Karpas-422 (cell line): ENCODE data around the gene PPM1M. TPM values are rescaled to one million over a fixed set of nuclear protein-coding genes. Genes with fewer than 3 reads are reported as not detected.

Experiments used
- DNase-seq: peaks from one replicate; pipeline ENCODE4 v3.0.0-alpha.2; 2015
- H2AFZ ChIP-seq: fragments of 200-600 bp; sonication (generic); 2 replicates; pipeline ENCODE4 v1.6.1; 2014; ENCODE audit warnings: antibody characterized with exemption, low read length, mixed read lengths
- H3K27ac ChIP-seq: fragments of 200-600 bp; sonication (generic); 2 replicates; pipeline ENCODE4 v1.5.1; 2014; ENCODE audit warnings: mild to moderate bottlenecking, low read length, moderate library complexity
- H3K27me3 ChIP-seq: fragments of 200-600 bp; sonication (generic); 2 replicates; pipeline ENCODE4 v1.6.1; 2014; ENCODE audit warnings: low read length, mixed read lengths
- H3K36me3 ChIP-seq: fragments of 200-600 bp; sonication (generic); 2 replicates; pipeline ENCODE4 v1.6.1; 2014; ENCODE audit warnings: low read length, mixed read lengths; ENCODE audit not compliant: insufficient read depth
- H3K4me1 ChIP-seq: fragments of 200-600 bp; sonication (generic); 2 replicates; pipeline ENCODE4 v1.6.1; 2014; ENCODE audit warnings: mild to moderate bottlenecking, low read length, mixed read lengths
- H3K4me2 ChIP-seq: fragments of 200-600 bp; sonication (generic); 2 replicates; pipeline ENCODE4 v1.6.1; 2014; ENCODE audit warnings: low read length, low read depth, mild to moderate bottlenecking; ENCODE audit not compliant: poor library complexity, severe bottlenecking
- H3K4me3 ChIP-seq: fragments of 200-600 bp; sonication (generic); 2 replicates; pipeline ENCODE4 v1.5.1; 2014; ENCODE audit warnings: mild to moderate bottlenecking, antibody characterized with exemption, low read length, mixed read lengths
- H3K79me2 ChIP-seq: fragments of 200-600 bp; sonication (generic); 2 replicates; pipeline ENCODE4 v1.6.1; 2014; ENCODE audit warnings: mild to moderate bottlenecking, low read length, mixed read lengths
- H3K9ac ChIP-seq: fragments of 200-600 bp; sonication (generic); 2 replicates; pipeline ENCODE4 v1.6.0; 2014; ENCODE audit warnings: low read length
- H3K9me2 ChIP-seq: fragments of 200-600 bp; sonication (generic), shearing (Covaris generic); replicated peaks from 2 replicates; pipeline ENCODE4 v1.6.0; 2014; ENCODE audit warnings: mild to moderate bottlenecking, low read length, moderate library complexity; ENCODE audit not compliant: insufficient read depth
- H3K9me3 ChIP-seq: fragments of 300-700, 200-600 bp; sonication (generic); 2 replicates; pipeline ENCODE4 v1.6.1; 2014; ENCODE audit warnings: low read length, mixed read lengths
- H4K20me1 ChIP-seq: fragments of 200-600 bp; sonication (generic); 2 replicates; pipeline ENCODE4 v1.6.1; 2014; ENCODE audit warnings: mild to moderate bottlenecking, antibody characterized with exemption, low read length, low read depth; ENCODE audit not compliant: insufficient read depth
- total RNA-seq: library from RNA; depleted of rRNA; stranded (reverse); fragments of >200 nt; shearing (Covaris generic); gene quantifications from 2 replicates; pipeline ENCODE4 v1.2.3, GENCODE V29; 2014; ENCODE audit warnings: low replicate concordance

The PPM1M gene
- total RNA-seq, 1 experiment from 2014 or later: 35.4 TPM

DNA sequence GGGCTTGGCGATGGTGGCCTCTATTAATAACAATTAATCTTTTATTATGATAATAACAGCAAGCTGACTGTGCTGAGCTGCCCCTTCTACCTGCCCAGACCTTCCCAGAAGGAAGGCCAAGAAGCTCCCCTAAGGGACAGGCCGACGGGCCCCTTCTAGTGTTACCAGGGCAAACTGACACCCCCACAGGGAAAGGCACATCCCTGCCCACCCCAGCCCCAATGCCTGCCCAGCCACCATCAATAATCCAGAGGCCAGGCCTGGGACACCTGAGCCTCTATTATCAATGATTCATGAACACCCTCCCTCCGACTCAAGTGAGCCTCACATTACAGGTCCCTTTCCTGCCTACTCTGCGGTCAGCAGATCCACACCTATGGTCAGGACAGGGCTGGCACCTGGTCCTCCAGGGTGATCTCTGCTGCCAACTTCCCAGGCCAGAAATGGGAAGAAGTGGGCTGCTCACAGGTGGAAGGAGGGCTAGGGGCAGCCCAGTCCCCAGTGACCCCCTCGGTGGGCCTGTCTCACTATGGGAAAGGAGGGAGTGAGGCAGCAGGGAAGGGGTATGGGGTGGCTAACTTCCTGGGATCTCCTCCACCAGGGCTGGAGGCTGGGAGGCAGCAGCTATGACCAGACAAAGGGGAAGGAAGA lies 8.4 kb upstream of the PPM1M start:
- Histone ChIP-seq H3K4me2 (peak overlapping the region; percentile 70), H3K27me3 (no peaks in the 10 kb centered on the region), H3K4me3 (peak overlapping the region; percentile 78; the same call in 1 of the 2 replicates), H3K27ac (peak overlapping the region; percentile 68), H4K20me1 (0 out of 2 replicates have a peak, but pooled peaks cover 6% of the 10 kb centered on the region), H3K4me1 (peaks cover 43% of the 10 kb centered on the region), H3K9me2 (no peaks in the 10 kb centered on the region), H2AFZ (no peak overlapping the region), H3K9me3 (no peaks in the 10 kb centered on the region), H3K79me2 (peaks cover 32% of the 10 kb centered on the region), H3K36me3 (no peaks in the 10 kb centered on the region), H3K9ac (peak overlapping the region; percentile 99)
- DNase-seq: no peak

DNA sequence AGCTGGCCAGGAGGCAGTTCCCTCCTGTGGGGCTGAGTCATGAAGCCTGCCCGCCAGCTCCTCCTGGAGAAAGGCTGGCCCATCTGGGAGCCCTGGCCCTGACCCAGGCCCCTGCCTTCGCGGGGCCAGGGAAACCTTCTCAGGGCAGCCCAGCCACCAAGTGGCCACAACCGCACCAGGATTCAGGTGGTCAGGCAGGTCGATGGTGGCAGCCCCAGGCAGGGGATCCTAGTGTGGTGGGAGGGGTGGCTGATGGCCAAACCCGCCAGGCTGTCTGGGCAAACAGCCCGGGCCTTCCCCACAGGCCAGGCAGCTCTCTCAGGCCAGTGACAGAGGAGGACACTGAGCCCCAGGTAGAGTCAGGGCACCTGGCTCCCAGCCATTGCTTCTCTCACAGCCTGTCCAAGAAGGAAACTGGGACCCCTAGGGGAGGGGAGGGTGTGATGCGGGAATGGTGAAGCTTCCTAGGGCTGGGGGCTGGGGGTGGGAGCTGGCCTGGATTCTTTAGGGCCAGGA lies 7.8 kb upstream of the PPM1M start:
- H3K36me3 ChIP-seq: no peaks in the 10 kb centered on the region
- peak overlapping the region; percentile 70 for H3K4me2 ChIP-seq
- peaks cover 32% of the 10 kb centered on the region for H3K79me2 ChIP-seq
- H4K20me1 ChIP-seq: 0 out of 2 replicates have a peak, but pooled peaks cover 3% of the 10 kb centered on the region
- no peaks in the 10 kb centered on the region for H3K9me3 ChIP-seq
- peak overlapping the region; percentile 68 for H3K27ac ChIP-seq
- peaks cover 38% of the 10 kb centered on the region for H3K4me1 ChIP-seq
- no peak overlapping the region for H2AFZ ChIP-seq
- peak overlapping the region; percentile 78 for H3K4me3 ChIP-seq
- peak overlapping the region; percentile 99 for H3K9ac ChIP-seq
- no peaks in the 10 kb centered on the region for H3K9me2 ChIP-seq
- no peaks in the 10 kb centered on the region for H3K27me3 ChIP-seq
- no peak for DNase-seq

DNA sequence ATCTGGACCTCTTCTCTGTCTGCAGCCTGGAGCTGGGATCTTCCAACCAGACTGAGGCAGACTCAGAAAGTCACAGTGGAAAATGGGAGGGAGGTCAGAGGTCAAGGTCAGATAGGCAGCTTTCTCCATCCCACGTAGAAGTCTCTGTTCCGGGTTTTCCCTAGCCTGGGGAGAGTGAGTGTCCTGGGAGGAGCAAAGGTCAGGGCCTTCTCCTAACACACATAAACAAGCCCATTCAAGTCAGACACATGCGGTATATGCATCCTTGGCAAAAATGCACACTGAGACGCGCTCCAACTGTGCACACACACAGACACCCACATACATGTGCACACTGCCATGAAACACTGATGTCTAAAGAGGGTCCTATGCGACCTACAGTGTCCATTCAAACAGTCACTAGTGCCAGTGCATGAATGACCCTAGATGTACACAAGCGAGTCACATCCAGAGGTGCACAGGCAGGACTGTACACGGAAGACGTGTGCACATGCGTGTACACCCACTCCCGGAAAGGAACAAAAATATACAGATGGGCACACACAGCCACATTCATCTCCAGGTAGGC lies 7.3 kb upstream of the PPM1M start:
- no peaks in the 10 kb centered on the region for H3K9me3 ChIP-seq
- H3K4me1 ChIP-seq: peaks cover 33% of the 10 kb centered on the region
- H2AFZ ChIP-seq: no peak overlapping the region
- H3K27me3 ChIP-seq: no peaks in the 10 kb centered on the region
- H3K36me3 ChIP-seq: no peaks in the 10 kb centered on the region
- peaks cover 32% of the 10 kb centered on the region for H3K79me2 ChIP-seq
- peak overlapping the region; percentile 78 for H3K4me3 ChIP-seq
- DNase-seq: no peak
- 0 out of 2 replicates have a peak, but pooled peaks cover 2% of the 10 kb centered on the region for H4K20me1 ChIP-seq
- peak overlapping the region; percentile 68 for H3K27ac ChIP-seq
- peak overlapping the region; percentile 99 for H3K9ac ChIP-seq
- peak overlapping the region; percentile 70 for H3K4me2 ChIP-seq
- no peaks in the 10 kb centered on the region for H3K9me2 ChIP-seq

GRCh38 chr3:52238761-52239701 lies 6.5 kb upstream of the PPM1M start, which contains the start of gene TWF2:
Gene TWF2 (minus strand): TSS chr3:52239158. CDS start chr3:52239016, 142 bp downstream.
- no peaks in the 10 kb centered on the region for H4K20me1 ChIP-seq
- peak within 1 kb of the TSS; percentile 68 for H3K27ac ChIP-seq
- no peaks in the 10 kb centered on the region for H3K36me3 ChIP-seq
- H3K27me3 ChIP-seq: no peaks in the 10 kb centered on the region
- DNase-seq: peak; percentile 93
- H3K79me2 ChIP-seq: peaks cover 32% of the 10 kb centered on the region
- peaks cover 38% of the 10 kb centered on the region for H3K4me1 ChIP-seq
- no peaks in the 10 kb centered on the region for H3K9me3 ChIP-seq
- peak within 1 kb of the TSS; percentile 70 for H3K4me2 ChIP-seq
- peak within 1 kb of the TSS; percentile 99 for H3K9ac ChIP-seq
- peak within 1 kb of the TSS; percentile 78 for H3K4me3 ChIP-seq
- H2AFZ ChIP-seq: peak within 1 kb of the TSS; percentile 73
- no peaks in the 10 kb centered on the region for H3K9me2 ChIP-seq

GRCh38 chr3:52240059-52240885 lies 5.3 kb upstream of the PPM1M start:
- peaks cover 32% of the 10 kb centered on the region for H3K79me2 ChIP-seq
- peak overlapping the region; percentile 70 for H3K4me2 ChIP-seq
- H3K27me3 ChIP-seq: no peaks in the 10 kb centered on the region
- H2AFZ ChIP-seq: no peak overlapping the region
- H3K36me3 ChIP-seq: no peaks in the 10 kb centered on the region
- no peaks in the 10 kb centered on the region for H3K9me2 ChIP-seq
- no peaks in the 10 kb centered on the region for H3K9me3 ChIP-seq
- peak overlapping the region; percentile 68; the same call in 1 of the 2 replicates for H3K27ac ChIP-seq
- H3K4me3 ChIP-seq: peak overlapping the region; percentile 78
- no peak for DNase-seq
- H3K9ac ChIP-seq: peak overlapping the region; percentile 99
- no peaks in the 10 kb centered on the region for H4K20me1 ChIP-seq
- H3K4me1 ChIP-seq: peaks cover 51% of the 10 kb centered on the region

GRCh38 chr3:52240886-52241370 lies 4.6 kb upstream of the PPM1M start:
- no peak overlapping the region for H2AFZ ChIP-seq
- no peaks in the 10 kb centered on the region for H3K27me3 ChIP-seq
- no peaks in the 10 kb centered on the region for H3K36me3 ChIP-seq
- H3K9me3 ChIP-seq: no peaks in the 10 kb centered on the region
- H3K9me2 ChIP-seq: no peaks in the 10 kb centered on the region
- H3K4me1 ChIP-seq: peaks cover 55% of the 10 kb centered on the region
- H3K79me2 ChIP-seq: peaks cover 32% of the 10 kb centered on the region
- H3K4me2 ChIP-seq: peak overlapping the region; percentile 70
- peak overlapping the region; percentile 68; the same call in 1 of the 2 replicates for H3K27ac ChIP-seq
- H3K9ac ChIP-seq: peak overlapping the region; percentile 99; the same call in 1 of the 2 replicates
- DNase-seq: no peak
- no peaks in the 10 kb centered on the region for H4K20me1 ChIP-seq
- H3K4me3 ChIP-seq: no peak overlapping the region

DNA sequence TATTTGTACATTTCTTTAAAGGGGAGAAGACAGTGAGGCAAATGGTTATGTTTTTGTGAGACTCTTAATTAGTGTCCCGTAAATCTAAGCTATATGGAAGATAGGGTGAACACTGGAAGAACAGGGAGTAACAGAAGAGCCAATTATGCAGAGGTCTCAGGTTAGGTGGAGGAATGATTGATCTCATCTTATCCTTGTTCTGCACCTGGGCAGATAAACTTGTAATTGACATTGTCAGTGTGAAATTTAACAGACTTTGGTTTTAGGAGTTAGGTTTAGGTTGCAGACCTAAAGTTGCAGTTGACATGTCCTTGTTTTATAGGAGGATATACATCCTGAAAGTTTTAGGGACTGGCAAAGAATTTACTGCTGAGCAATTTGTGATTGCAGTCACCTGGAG lies 3.5 kb upstream of the PPM1M start:
- Histone ChIP-seq H3K9ac (no peak overlapping the region), H3K27ac (no peak overlapping the region), H4K20me1 (no peaks in the 10 kb centered on the region), H3K36me3 (no peaks in the 10 kb centered on the region), H2AFZ (no peak overlapping the region), H3K27me3 (no peaks in the 10 kb centered on the region), H3K9me2 (no peaks in the 10 kb centered on the region), H3K4me1 (peaks cover 62% of the 10 kb centered on the region), H3K4me2 (no peak overlapping the region), H3K9me3 (no peaks in the 10 kb centered on the region), H3K4me3 (no peak overlapping the region), H3K79me2 (peaks cover 23% of the 10 kb centered on the region)
- no peak for DNase-seq
